H1 (cell line): ENCODE results near the gene ZNRF3. TPM values are rescaled to one million over a fixed set of nuclear protein-coding genes. Genes with fewer than 3 reads are reported as not detected.
A peak's percentile ranks its signal among the peaks of the same experiment; 100 is the strongest.

Source experiments
- CTCF ChIA-PET: fragments of 300-600 bp; sonication (Branson Sonifier 250); formaldehyde crosslinking; loops from one replicate; lab custom pipeline; 2021; ENCODE audit not compliant: partially characterized antibody; lab: Charles Lee
- POLR2A ChIA-PET: fragments of 300-600 bp; sonication (Branson Sonifier 250); formaldehyde crosslinking; loops from one replicate; lab custom pipeline; 2021; ENCODE audit warnings: inconsistent platforms; ENCODE audit not compliant: partially characterized antibody; lab: Charles Lee
- DNase-seq, 2 experiments: peaks; one replicate each; pipeline versions ENCODE4 v3.0.0 to v3.0.0-alpha.2; 2010 to 2022; ENCODE audit warnings: low spot score in 2 of 2, low read depth in 1 of 2, mixed read lengths in 1 of 2
- FAIRE-seq: peaks from 2 replicates; lab custom pipeline; 2011; peaks lifted over from hg19 to GRCh38; lab: Jason Lieb, UNC
- H2AFZ ChIP-seq: 2 replicates; pipeline ENCODE4 v1.8.1; 2012; ENCODE audit warnings: low read length, inconsistent platforms
- H2AK5ac ChIP-seq: 2 replicates; pipeline ENCODE4 v1.6.1; 2013; ENCODE audit warnings: low read depth, low read length
- H2BK120ac ChIP-seq: replicated peaks from 2 replicates; pipeline ENCODE3; 2013; ENCODE audit warnings: low read depth, low read length, inconsistent platforms
- H2BK12ac ChIP-seq: 2 replicates; pipeline ENCODE4 v1.6.1; 2013; ENCODE audit warnings: low read depth, low read length
- H2BK15ac ChIP-seq: 2 replicates; pipeline ENCODE4 v1.6.1; 2013; ENCODE audit warnings: low read length
- H2BK20ac ChIP-seq: 2 replicates; pipeline ENCODE4 v1.6.1; 2013; ENCODE audit warnings: low read length
- H2BK5ac ChIP-seq: 2 replicates; pipeline ENCODE4 v1.6.1; 2013; ENCODE audit warnings: low read depth, low read length
- H3K14ac ChIP-seq: 2 replicates; pipeline ENCODE4 v1.6.1; 2013; ENCODE audit warnings: inconsistent platforms; ENCODE audit not compliant: insufficient read length
- H3K18ac ChIP-seq: 2 replicates; pipeline ENCODE4 v1.6.1; 2013; ENCODE audit warnings: low read length; ENCODE audit errors: extremely low read depth
- H3K23ac ChIP-seq: 2 replicates; pipeline ENCODE4 v1.6.1; 2013; ENCODE audit warnings: inconsistent platforms; ENCODE audit not compliant: insufficient read length
- H3K23me2 ChIP-seq: 2 replicates; pipeline ENCODE4 v1.6.1; 2013; ENCODE audit warnings: low read depth, low read length
- H3K27ac ChIP-seq: 2 replicates; pipeline ENCODE4 v1.6.1; 2011; ENCODE audit warnings: low read depth, low read length, inconsistent platforms
- H3K27me3 ChIP-seq, 4 experiments: replicated peaks in 1 of 4; 1 replicate in 1 of 4; 2 replicates in 3 of 4; pipeline versions ENCODE4 v1.6.1 to v1.8.1; 2011 to 2013; ENCODE audit warnings: low read length in 3 of 4, mild to moderate bottlenecking in 3 of 4, inconsistent platforms in 2 of 4, mixed read lengths in 2 of 4, moderate library complexity in 1 of 4; ENCODE audit not compliant: control insufficient read depth in 3 of 4, insufficient read depth in 3 of 4; ENCODE audit errors: extremely low read depth in 1 of 4
- H3K36me3 ChIP-seq, 4 experiments: 2 replicates each; pipeline versions ENCODE4 v1.6.1 to v1.8.1; 2011 to 2013; ENCODE audit warnings: mild to moderate bottlenecking in 4 of 4, low read length in 3 of 4, moderate library complexity in 2 of 4, control low read depth in 1 of 4, inconsistent platforms in 1 of 4; ENCODE audit not compliant: insufficient read depth in 4 of 4, control insufficient read depth in 2 of 4
- H3K4ac ChIP-seq: replicated peaks from 2 replicates; pipeline ENCODE3; 2013; ENCODE audit warnings: low read length, low read depth, mixed read lengths, inconsistent platforms; ENCODE audit not compliant: insufficient read length
- H3K4me1 ChIP-seq, 4 experiments: replicated peaks in 1 of 4; 1 replicate in 1 of 4; 2 replicates in 3 of 4; pipeline versions ENCODE4 v1.6.1 to v1.8.1; 2011 to 2013; ENCODE audit warnings: low read length in 3 of 4, inconsistent platforms in 2 of 4, mixed read lengths in 1 of 4; ENCODE audit not compliant: insufficient read depth in 4 of 4, control insufficient read depth in 3 of 4
- H3K4me2 ChIP-seq, 2 experiments: 2 replicates each; pipeline versions ENCODE4 v1.6.1 to v1.8.1; 2011 to 2013; ENCODE audit warnings: low read depth in 2 of 2, low read length in 2 of 2, control low read depth in 1 of 2, inconsistent platforms in 1 of 2, mild to moderate bottlenecking in 1 of 2; ENCODE audit not compliant: insufficient read depth in 1 of 2
- H3K4me3 ChIP-seq, 4 experiments: fragments of 200-600, 300-600 bp in 1 of 4; sonication (generic), shearing (Covaris generic), sonication (Bioruptor Twin) in 1 of 4; 2 replicates each; pipeline versions ENCODE4 v1.5.1 to v1.8.1; 2011 to 2016; ENCODE audit warnings: low read length in 4 of 4, low read depth in 3 of 4, control low read depth in 2 of 4, inconsistent platforms in 2 of 4, mild to moderate bottlenecking in 2 of 4, mixed read lengths in 1 of 4, moderate library complexity in 1 of 4; ENCODE audit not compliant: insufficient read depth in 2 of 4; ENCODE audit errors: extremely low read depth in 1 of 4
- H3K56ac ChIP-seq: replicated peaks from 2 replicates; pipeline ENCODE3; 2013; ENCODE audit warnings: low read depth, mild to moderate bottlenecking, mixed read lengths, low read length, inconsistent platforms; ENCODE audit not compliant: insufficient read length
- H3K79me1 ChIP-seq: 2 replicates; pipeline ENCODE4 v1.6.1; 2013; ENCODE audit warnings: low read depth, low read length, control low read depth
- H3K79me2 ChIP-seq, 2 experiments: 2 replicates each; pipeline versions ENCODE4 v1.6.1 to v1.8.1; 2012 to 2013; ENCODE audit warnings: low read length in 2 of 2, mild to moderate bottlenecking in 2 of 2, inconsistent platforms in 1 of 2; ENCODE audit not compliant: insufficient read depth in 2 of 2, control insufficient read depth in 1 of 2
- H3K9ac ChIP-seq, 4 experiments: replicated peaks in 1 of 4; 1 replicate in 1 of 4; 2 replicates in 3 of 4; pipeline versions ENCODE4 v1.6.1 to v1.8.1; 2011 to 2013; ENCODE audit warnings: low read depth in 3 of 4, low read length in 3 of 4, control low read depth in 2 of 4, mild to moderate bottlenecking in 2 of 4, moderate library complexity in 2 of 4, inconsistent platforms in 1 of 4; ENCODE audit errors: extremely low read depth in 1 of 4
- H3K9me3 ChIP-seq, 2 experiments: 2 replicates each; pipeline versions ENCODE4 v1.6.1 to v1.8.1; 2012 to 2013; ENCODE audit warnings: mild to moderate bottlenecking in 2 of 2, moderate library complexity in 2 of 2, control low read depth in 1 of 2, inconsistent platforms in 1 of 2, low read depth in 1 of 2, low read length in 1 of 2, mixed read lengths in 1 of 2; ENCODE audit not compliant: insufficient read depth in 2 of 2
- H4K20me1 ChIP-seq, 2 experiments: replicated peaks in 1 of 2; 2 replicates each; pipeline versions ENCODE3 to v1.8.1; 2011 to 2013; ENCODE audit warnings: inconsistent platforms in 2 of 2, low read length in 2 of 2, mild to moderate bottlenecking in 1 of 2; ENCODE audit not compliant: insufficient read depth in 2 of 2, control insufficient read depth in 1 of 2
- H4K5ac ChIP-seq: 2 replicates; pipeline ENCODE4 v1.6.1; 2013; ENCODE audit warnings: low read length, low read depth, mixed read lengths, inconsistent platforms; ENCODE audit not compliant: insufficient read length
- H4K8ac ChIP-seq: 2 replicates; pipeline ENCODE4 v1.8.0; 2013; ENCODE audit warnings: mild to moderate bottlenecking, moderate library complexity, low read length, inconsistent platforms; ENCODE audit not compliant: insufficient read depth; ENCODE audit errors: extremely low read depth
- H4K91ac ChIP-seq: replicated peaks from 2 replicates; pipeline ENCODE3; 2013; ENCODE audit warnings: low read length, mixed read lengths, inconsistent platforms; ENCODE audit not compliant: insufficient read length
- ASH2L ChIP-seq: fragments of 200-600, 300-600 bp; sonication (generic); IDR thresholded peaks from one replicate; pipeline ENCODE4 v1.7.1; 2017; ENCODE audit warnings: low read length
- BCL11A ChIP-seq, 2 experiments: IDR thresholded peaks; one replicate each; pipeline ENCODE4 v1.6.1; 2011; ENCODE audit warnings: low read depth in 2 of 2, low read length in 2 of 2, mild to moderate bottlenecking in 2 of 2
- BRCA1 ChIP-seq: IDR thresholded peaks from 2 replicates; pipeline ENCODE4 v1.6.1; 2012; ENCODE audit warnings: low read depth, low read length, improper control_type of control experiment
- EGR1 ChIP-seq: IDR thresholded peaks from 2 replicates; pipeline ENCODE4 v1.6.1; 2011; ENCODE audit warnings: low read depth, low read length, borderline replicate concordance
- JUN ChIP-seq: IDR thresholded peaks from 2 replicates; pipeline ENCODE4 v1.6.1; 2011; ENCODE audit warnings: low read depth, mild to moderate bottlenecking, improper control_type of control experiment, low read length
- POLR2A ChIP-seq, 2 experiments: IDR thresholded peaks; 1 replicate in 1 of 2; 2 replicates in 1 of 2; pipeline ENCODE4 v1.6.1; 2011; ENCODE audit warnings: low read depth in 2 of 2, low read length in 2 of 2, mild to moderate bottlenecking in 2 of 2; ENCODE audit errors: control extremely low read depth in 1 of 2
- RAD21 ChIP-seq, 2 experiments: IDR thresholded peaks in 1 of 2; conservative IDR thresholded peaks in 1 of 2; 2 replicates each; pipeline ENCODE4 v1.6.1; 2011; ENCODE audit warnings: low read depth in 2 of 2, low read length in 2 of 2, improper control_type of control experiment in 1 of 2, inconsistent platforms in 1 of 2, mild to moderate bottlenecking in 1 of 2, moderate library complexity in 1 of 2
- RFX5 ChIP-seq: IDR thresholded peaks from 2 replicates; pipeline ENCODE4 v1.6.1; 2011; ENCODE audit warnings: low read depth, low read length, improper control_type of control experiment, borderline replicate concordance
- SIRT6 ChIP-seq: IDR thresholded peaks from one replicate; pipeline ENCODE4 v1.7.1; 2012; ENCODE audit warnings: low read length, inconsistent platforms
- TAF1 ChIP-seq: IDR thresholded peaks from 2 replicates; pipeline ENCODE4 v1.6.1; 2011; ENCODE audit warnings: mild to moderate bottlenecking, low read depth, low read length
- WGBS, 2 experiments: shearing (Covaris generic) in 1 of 2; methylation state at CpG; one replicate each; pipeline versions ENCODE4 v1.1.6 to v1.1.7; 2013 to 2015; ENCODE audit warnings: low lambda C conversion rate in 2 of 2, mixed read lengths in 2 of 2, inconsistent platforms in 1 of 2, low coverage in 1 of 2, missing lambda C conversion rate in 1 of 2; ENCODE audit not compliant: insufficient replicate concordance in 2 of 2, insufficient coverage in 1 of 2, insufficient read length in 1 of 2; ENCODE audit errors: extremely low coverage in 1 of 2, missing lambda C conversion rate in 1 of 2; 5-methylcytosine and 5-hydroxymethylcytosine counted together
- polyA plus RNA-seq, 7 experiments: library from polyadenylated mRNA; depleted of rRNA in 3 of 7; stranded (reverse) in 5 of 7; unstranded in 2 of 7; fragments of >200 nt in 5 of 7; fragments of 200-250 nt in 2 of 7; gene quantifications; 1 replicate in 5 of 7; 2 replicates in 1 of 7; 4 replicates in 1 of 7; pipeline versions ENCODE4 v1.2.1 to v1.2.3, GENCODE V29; 2011 to 2013; ENCODE audit warnings: missing spikeins in 2 of 7, mixed read lengths in 2 of 7
- total RNA-seq: library from RNA; stranded (reverse); fragmentation: NEBNext Ultra II Directional; extraction: Animal tissue kit (Norgen Biotek cat#: 25700); gene quantifications from 2 replicates; pipeline ENCODE4 v1.2.1, GENCODE V29; 2021

ZNRF3 gene
- total and polyA plus RNA-seq, 2 of the 8 experiments (the other 6 are each of a cell fraction or from before 2014, with no cell fraction given) = 14.1 to 21.7 TPM

- Histone ChIP-seq H3K14ac (no peak overlapping the region), H3K79me2 (peaks cover 0 to 29% of the 10 kb centered on the region in 2 experiments; a peak in 3 of 4 replicates), H3K56ac (no peak overlapping the region), H2BK15ac (peak overlapping the region; percentile 94; the same call in 1 of the 2 replicates), H4K91ac (peak overlapping the region; percentile 63), H4K8ac (no peak overlapping the region), H3K23me2 (peaks cover 3% of the 10 kb centered on the region; the same call in 1 of the 2 replicates), H3K9me3 (no peaks in the 10 kb centered on the region), H3K18ac (peak overlapping the region; percentile 62; the same call in 1 of the 2 replicates), H2BK20ac (0 out of 2 replicates have a peak overlapping the region, but pooled peaks have one; percentile 8), H3K36me3 (no peaks in the 10 kb centered on the region), H3K4me1 (peaks cover 16 to 33% (median 20%) of the 10 kb centered on the region in 4 experiments), H3K9ac (no peak overlapping the region; a peak in 1 of 7 replicates), H3K27ac (no peak overlapping the region), H3K79me1 (no peaks in the 10 kb centered on the region; the same call in 1 of the 2 replicates), H2BK120ac (no peak overlapping the region), H2BK5ac (no peak overlapping the region), H3K4me2 (no peak overlapping the region; a peak in 1 of 4 replicates), H4K5ac (no peak overlapping the region), H2AFZ (no peak overlapping the region), H3K4me3 (no peak overlapping the region), H3K23ac (no peak overlapping the region), H3K27me3 (no peaks in the 10 kb centered on the region), H3K4ac (no peak overlapping the region), H4K20me1 (no peaks in the 10 kb centered on the region), H2AK5ac (no peak overlapping the region), H2BK12ac (peak overlapping the region; percentile 82; the same call in 1 of the 2 replicates)
- ChIA-PET CTCF (interaction anchor here (0.8 to 1.3 kb wide), 3 partner anchors 12 to 32 kb away, joined by 3 read pairs; no protein-coding TSS in a partner anchor), POLR2A (interaction anchor here (1.1 kb wide), 1 partner anchor 20 kb away, joined by 3 read pairs; no protein-coding TSS in a partner anchor)
- WGBS, 2 experiments = 86% methylated on average over 4 of the region's 4 CpGs; no CpG with 5 or more reads in 1 of the 2 experiments
- no peak for FAIRE-seq
- DNase-seq = no peak
- no peak for TF ChIP-seq JUN
- no peak for TF ChIP-seq EGR1
- TF ChIP-seq SIRT6 = no peak
- no peak for TF ChIP-seq RAD21 (IDR thresholded peaks at IDR 0.05 in 1 of 2, conservative IDR thresholded peaks at IDR 0.05 in 1 of 2; ENCODE audit: low read depth in 2 of 2, low read length in 2 of 2)
- no peak for TF ChIP-seq BCL11A (IDR thresholded peaks at IDR 0.05; ENCODE audit: low read depth in 2 of 2, low read length in 2 of 2)
- no peak for TF ChIP-seq BRCA1
- no peak for TF ChIP-seq POLR2A (IDR thresholded peaks at IDR 0.05; ENCODE audit: control extremely low read depth in 1 of 2, low read depth in 2 of 2, low read length in 2 of 2)
- no peak for TF ChIP-seq RFX5
- no peak for TF ChIP-seq TAF1
- TF ChIP-seq ASH2L = no peak
Observed at GRCh38 chr22:29002603-29003002, 119.2 kb downstream of the ZNRF3 start.
